HG03558 (cell line): ENCODE measurements around the gene HOXB3.

Experiments used
- ATAC-seq: cut with Tn5 transposase; IDR thresholded peaks from one replicate; pipeline ENCODE4 v1.9.1; 2021; ENCODE audit warnings: moderate number of reproducible peaks; ENCODE audit not compliant: unreplicated experiment; ENCODE audit errors: extremely low read depth

HOXB3 gene

GRCh38 chr17:48601207-48601538 lies 11.1 kb upstream of the HOXB3 start:
- ATAC-seq = no peak

GRCh38 chr17:48600244-48601098 lies 10.4 kb upstream of the HOXB3 start:
- no peak for ATAC-seq

- no peak for ATAC-seq
These were observed 9.3 kb upstream of the HOXB3 start for GRCh38 chr17:48599354-48599753.

GRCh38 chr17:48598736-48599135 lies 8.7 kb upstream of the HOXB3 start:
- no peak for ATAC-seq

GRCh38 chr17:48597778-48598631 lies 8.0 kb upstream of the HOXB3 start:
- no peak for ATAC-seq

- ATAC-seq = no peak
These were observed 7.4 kb upstream of the HOXB3 start for GRCh38 chr17:48597528-48597777.

- no peak for ATAC-seq
These were observed 6.9 kb upstream of the HOXB3 start for GRCh38 chr17:48596735-48597527.

- no peak for ATAC-seq
These were observed 6.1 kb upstream of the HOXB3 start for GRCh38 chr17:48596000-48596734.

- ATAC-seq = no peak
These were observed 5.4 kb upstream of the HOXB3 start for GRCh38 chr17:48595278-48595999.

- ATAC-seq = no peak
These were observed 4.7 kb upstream of the HOXB3 start for GRCh38 chr17:48594538-48595277.

GRCh38 chr17:48593840-48594537 lies 3.9 kb upstream of the HOXB3 start:
- ATAC-seq = no peak

GRCh38 chr17:48593126-48593829 lies 3.2 kb upstream of the HOXB3 start, which contains the start of gene HOXB5:
Gene HOXB5 (minus strand): TSS chr17:48593779. CDS start chr17:48593682, 97 bp downstream.
- no peak for ATAC-seq

- no peak for ATAC-seq
These were observed 2.5 kb upstream of the HOXB3 start for GRCh38 chr17:48592577-48592976.

GRCh38 chr17:48592057-48592514 lies 2.0 kb upstream of the HOXB3 start:
- no peak for ATAC-seq

GRCh38 chr17:48591255-48592056 lies 1.4 kb upstream of the HOXB3 start:
- ATAC-seq = no peak

GRCh38 chr17:48590607-48591161 lies 643 bp upstream of the HOXB3 start:
- ATAC-seq = no peak
